Astrocyte of the cerebellum (primary cell): Measurements from ENCODE around the gene GSTM3.

Experiments
- DNase-seq: peaks from one replicate; pipeline ENCODE4 v3.0.0-alpha.2; 2011; ENCODE audit warnings: low read depth
- H3K4me3 ChIP-seq: 2 replicates; pipeline ENCODE4 v1.5.1; 2011; ENCODE audit warnings: mild to moderate bottlenecking, low read depth, low read length, moderate library complexity
- CTCF ChIP-seq: IDR thresholded peaks from 2 replicates; pipeline ENCODE4 v1.5.1; 2012; ENCODE audit warnings: low read length, low read depth, moderate library complexity, mild to moderate bottlenecking; ENCODE audit errors: missing control alignments
- in situ Hi-C: cut with HindIII; loops from 2 replicates; pipeline ENCODE4 v1.10.0; 2017; ENCODE audit warnings: low sequenced_read_pairs

GSTM3 gene

GRCh38 chr1:109771712-109772657 lies 31.1 kb upstream of the GSTM3 start:
- no peak overlapping the region for H3K4me3 ChIP-seq
- no peak for TF ChIP-seq CTCF
- DNase-seq, result no peak
- in situ Hi-C loops, result no loop called here

- in situ Hi-C loops, result no loop called here
- no peak overlapping the region for H3K4me3 ChIP-seq
- no peak for DNase-seq
- TF ChIP-seq CTCF, result no peak
Measured at GRCh38 chr1:109770331-109771095, 29.7 kb upstream of the GSTM3 start.

- DNase-seq, result peak; percentile 58
- TF ChIP-seq CTCF, result no peak
- no peak overlapping the region for H3K4me3 ChIP-seq
- in situ Hi-C loops, result loop anchor here (5.0 to 10.0 kb wide), 3 partner anchors 62 to 232 kb away; partner anchors contain the start of gene GPR61
Measured at GRCh38 chr1:109769330-109770078, 28.7 kb upstream of the GSTM3 start.

- in situ Hi-C loops, result loop anchor here (5.0 to 10.0 kb wide), 3 partner anchors 62 to 232 kb away; partner anchors contain the start of gene GPR61
- DNase-seq, result no peak
- TF ChIP-seq CTCF, result no peak
Measured at GRCh38 chr1:109768820-109769219, 28.0 kb upstream of the GSTM3 start.

GRCh38 chr1:109768335-109768650 lies 27.5 kb upstream of the GSTM3 start:
- in situ Hi-C loops, result loop anchor here (5.0 to 10.0 kb wide), 3 partner anchors 61 to 231 kb away; partner anchors contain the start of gene GPR61
- no peak for TF ChIP-seq CTCF
- DNase-seq, result no peak
- H3K4me3 ChIP-seq, result no peak overlapping the region

More at GRCh38 chr1:109768820-109769219, 28.0 kb upstream of the GSTM3 start:
- H3K4me3 ChIP-seq, result no peak overlapping the region
